Measurements from ENCODE around the gene FCGR2B. TPM values are rescaled to one million over a fixed set of nuclear protein-coding genes. Genes with fewer than 3 reads are reported as not detected.
A peak's percentile ranks its signal among the peaks of the same experiment; 100 is the strongest.

The FCGR2B gene
- total RNA-seq, 1 donor from 2014 or later, result 0.36 TPM

DNA sequence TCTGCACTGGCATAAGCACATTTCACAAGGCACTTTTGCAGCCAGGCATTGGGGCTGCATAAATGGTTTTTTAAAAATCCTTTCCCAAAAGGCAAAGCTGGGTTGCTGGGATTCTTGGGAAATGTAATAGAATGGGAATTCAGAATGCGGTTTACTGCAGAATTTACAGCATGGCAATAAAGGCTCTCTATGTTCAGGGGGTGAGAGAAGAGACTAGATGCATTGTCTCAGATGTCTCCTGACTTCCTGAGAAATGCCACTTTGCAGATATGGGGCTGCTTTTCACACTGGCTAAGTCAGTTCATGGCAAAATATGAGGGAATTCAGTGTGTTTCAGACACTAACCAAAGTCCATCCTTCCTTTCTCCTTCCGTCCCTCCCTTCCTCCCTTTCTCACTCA is 13.5 kb downstream of the FCGR2B start:
- no peaks in the 10 kb centered on the region for H3K9me3 Mint-ChIP-seq (ENCODE audit: low read depth)
- TF ChIP-seq, protein P1, sequence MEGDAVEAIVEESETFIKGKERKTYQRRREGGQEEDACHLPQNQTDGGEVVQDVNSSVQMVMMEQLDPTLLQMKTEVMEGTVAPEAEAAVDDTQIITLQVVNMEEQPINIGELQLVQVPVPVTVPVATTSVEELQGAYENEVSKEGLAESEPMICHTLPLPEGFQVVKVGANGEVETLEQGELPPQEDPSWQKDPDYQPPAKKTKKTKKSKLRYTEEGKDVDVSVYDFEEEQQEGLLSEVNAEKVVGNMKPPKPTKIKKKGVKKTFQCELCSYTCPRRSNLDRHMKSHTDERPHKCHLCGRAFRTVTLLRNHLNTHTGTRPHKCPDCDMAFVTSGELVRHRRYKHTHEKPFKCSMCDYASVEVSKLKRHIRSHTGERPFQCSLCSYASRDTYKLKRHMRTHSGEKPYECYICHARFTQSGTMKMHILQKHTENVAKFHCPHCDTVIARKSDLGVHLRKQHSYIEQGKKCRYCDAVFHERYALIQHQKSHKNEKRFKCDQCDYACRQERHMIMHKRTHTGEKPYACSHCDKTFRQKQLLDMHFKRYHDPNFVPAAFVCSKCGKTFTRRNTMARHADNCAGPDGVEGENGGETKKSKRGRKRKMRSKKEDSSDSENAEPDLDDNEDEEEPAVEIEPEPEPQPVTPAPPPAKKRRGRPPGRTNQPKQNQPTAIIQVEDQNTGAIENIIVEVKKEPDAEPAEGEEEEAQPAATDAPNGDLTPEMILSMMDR (IDR thresholded peaks at IDR 0.05; ENCODE audit: unreplicated experiment), result no peak
- H3K4me3 Mint-ChIP-seq (ENCODE audit: low read depth), result no peak overlapping the region
- H3K4me1 Mint-ChIP-seq (ENCODE audit: low read depth), result peaks cover 28% of the 10 kb centered on the region
- peak overlapping the region; percentile 87 for H3K27ac Mint-ChIP-seq
- DNase-seq (ENCODE audit: low spot score, unreplicated experiment), result no peak
- H3K27me3 Mint-ChIP-seq, result no peaks in the 10 kb centered on the region
- no peaks in the 10 kb centered on the region for H3K36me3 Mint-ChIP-seq (ENCODE audit: insufficient read depth)

DNA sequence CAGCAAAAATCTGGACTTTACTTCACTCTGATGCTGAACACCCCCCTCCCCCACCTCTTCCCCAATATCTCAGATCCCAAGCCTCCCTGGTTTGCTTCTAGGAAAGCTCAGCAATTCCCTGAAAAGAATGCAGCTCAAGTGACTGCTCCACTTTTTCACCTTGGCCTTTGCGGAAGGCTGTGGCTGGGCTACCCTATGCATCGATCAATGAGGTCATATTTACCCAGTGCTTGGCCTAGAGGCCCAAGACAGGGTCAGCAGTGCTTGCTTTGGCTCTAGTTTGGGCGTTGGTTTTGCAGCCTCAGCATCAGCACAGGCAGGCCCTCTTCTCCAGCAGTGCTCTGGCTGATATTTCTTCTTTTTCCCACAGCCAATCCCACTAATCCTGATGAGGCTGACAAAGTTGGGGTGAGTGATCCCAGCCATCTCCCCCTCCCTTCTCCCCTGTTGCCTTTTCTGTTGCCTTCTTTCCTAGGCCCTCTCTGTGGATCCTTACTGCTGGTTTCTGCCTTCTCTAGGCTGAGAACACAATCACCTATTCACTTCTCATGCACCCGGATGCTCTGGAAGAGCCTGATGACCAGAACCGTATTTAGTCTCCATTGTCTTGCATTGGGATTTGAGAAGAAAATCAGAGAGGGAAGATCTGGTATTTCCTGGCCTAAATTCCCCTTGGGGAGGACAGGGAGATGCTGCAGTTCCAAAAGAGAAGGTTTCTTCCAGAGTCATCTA is 14.2 kb downstream of the FCGR2B start:
- TF ChIP-seq, protein P1 (IDR thresholded peaks at IDR 0.05; ENCODE audit: unreplicated experiment), result no peak
- H3K9me3 Mint-ChIP-seq (ENCODE audit: low read depth), result no peaks in the 10 kb centered on the region
- H3K4me3 Mint-ChIP-seq (ENCODE audit: low read depth), result peak overlapping the region; percentile 6
- H3K36me3 Mint-ChIP-seq (ENCODE audit: insufficient read depth), result no peaks in the 10 kb centered on the region
- peaks cover 2% of the 10 kb centered on the region for H3K27me3 Mint-ChIP-seq
- H3K4me1 Mint-ChIP-seq (ENCODE audit: low read depth), result peaks cover 28% of the 10 kb centered on the region
- DNase-seq (ENCODE audit: low spot score, unreplicated experiment), result peak; percentile 40
- peak overlapping the region; percentile 87 for H3K27ac Mint-ChIP-seq

DNA sequence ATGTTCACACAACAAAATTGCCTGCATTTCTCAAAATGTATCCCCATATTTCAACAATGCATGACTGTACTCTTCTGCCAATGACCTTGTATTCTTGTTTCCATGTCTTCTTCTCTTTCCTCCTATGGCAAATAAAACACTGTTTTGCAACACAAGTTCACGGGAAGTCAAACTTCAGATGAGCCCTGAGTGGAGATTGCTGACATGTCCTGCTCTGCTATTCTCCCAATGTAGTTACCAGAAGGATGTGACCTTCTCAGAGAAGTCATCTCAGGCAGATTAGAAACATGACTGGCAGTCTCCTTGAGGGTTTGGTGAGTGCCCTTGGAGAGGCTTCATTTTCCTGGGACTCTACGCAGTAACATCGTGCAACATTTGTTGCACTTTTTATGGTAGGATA is 15.6 kb downstream of the FCGR2B start:
- no peak overlapping the region for H3K4me3 Mint-ChIP-seq (ENCODE audit: low read depth)
- peaks cover 2% of the 10 kb centered on the region for H3K27me3 Mint-ChIP-seq
- TF ChIP-seq, protein P1 (IDR thresholded peaks at IDR 0.05; ENCODE audit: unreplicated experiment), result no peak
- no peaks in the 10 kb centered on the region for H3K36me3 Mint-ChIP-seq (ENCODE audit: insufficient read depth)
- DNase-seq (ENCODE audit: low spot score, unreplicated experiment), result no peak
- H3K4me1 Mint-ChIP-seq (ENCODE audit: low read depth), result peaks cover 28% of the 10 kb centered on the region
- no peak overlapping the region for H3K27ac Mint-ChIP-seq
- H3K9me3 Mint-ChIP-seq (ENCODE audit: low read depth), result no peaks in the 10 kb centered on the region

DNA sequence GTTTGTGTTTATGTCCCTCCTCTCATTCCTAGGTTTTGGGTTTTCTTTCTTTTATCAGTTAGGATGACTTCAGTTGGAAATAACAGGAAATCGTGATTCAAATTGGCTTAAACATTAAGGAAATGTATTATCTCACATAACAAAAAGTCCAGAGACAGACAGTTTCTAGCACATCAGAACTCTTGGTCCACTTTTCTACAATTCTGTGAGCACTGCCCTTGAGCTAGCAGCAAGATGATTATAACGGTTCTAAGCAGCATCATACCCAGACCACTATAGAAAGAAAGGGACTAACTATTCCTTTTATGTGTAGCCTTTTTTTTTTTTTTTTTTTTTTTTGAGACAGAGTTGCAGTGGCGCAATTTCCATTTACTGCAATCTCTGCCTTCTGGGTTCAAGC is 18.9 kb downstream of the FCGR2B start:
- TF ChIP-seq, protein P1 (IDR thresholded peaks at IDR 0.05; ENCODE audit: unreplicated experiment), result no peak
- Mint-ChIP-seq H3K27ac (no peak overlapping the region), H3K27me3 (peaks cover 5% of the 10 kb centered on the region), H3K4me1 (ENCODE audit: low read depth) (peaks cover 11% of the 10 kb centered on the region), H3K36me3 (ENCODE audit: insufficient read depth) (no peaks in the 10 kb centered on the region), H3K4me3 (ENCODE audit: low read depth) (no peak overlapping the region), H3K9me3 (ENCODE audit: low read depth) (no peaks in the 10 kb centered on the region)
- DNase-seq (ENCODE audit: low spot score, unreplicated experiment), result no peak

DNA sequence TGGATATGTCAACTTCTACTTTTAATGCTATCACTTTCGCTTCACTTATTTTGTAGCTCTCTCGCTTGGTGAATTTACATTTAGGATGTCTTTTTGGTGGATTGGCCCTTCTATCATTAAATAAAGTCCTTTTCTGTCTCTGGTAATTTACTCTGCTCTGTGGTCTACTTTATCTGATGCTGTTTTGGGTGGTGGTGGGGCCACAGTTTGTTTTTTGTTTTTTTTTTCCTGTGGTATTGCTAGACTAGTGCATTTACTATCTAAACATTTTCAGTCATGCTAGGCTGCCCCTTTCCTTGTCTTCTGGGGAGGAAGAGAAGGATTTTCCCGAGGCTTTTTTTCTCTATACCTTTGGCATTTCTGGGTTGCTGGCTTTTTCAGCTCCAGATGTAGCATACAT is 26.0 kb downstream of the FCGR2B start:
- TF ChIP-seq, protein P1 (IDR thresholded peaks at IDR 0.05; ENCODE audit: unreplicated experiment), result no peak
- Mint-ChIP-seq H3K27me3 (no peaks in the 10 kb centered on the region), H3K4me1 (ENCODE audit: low read depth) (peaks cover 7% of the 10 kb centered on the region), H3K27ac (no peak overlapping the region), H3K9me3 (ENCODE audit: low read depth) (no peaks in the 10 kb centered on the region), H3K4me3 (ENCODE audit: low read depth) (no peak overlapping the region), H3K36me3 (ENCODE audit: insufficient read depth) (no peaks in the 10 kb centered on the region)
- no peak for DNase-seq (ENCODE audit: low spot score, unreplicated experiment)

Measured in progenitor cell of endocrine pancreas (in vitro differentiated cells).